Endodermal cell (in vitro differentiated cells): ENCODE data around the gene MASP1. TPM values are rescaled to one million over a fixed set of nuclear protein-coding genes. Genes with fewer than 3 reads are reported as not detected.

ENCODE experiments used
- DNase-seq: peaks from one replicate; pipeline ENCODE4 v3.0.0-alpha.2; 2017
- H3K27ac ChIP-seq: 2 replicates; pipeline ENCODE4 v1.5.1; 2013; ENCODE audit warnings: mild to moderate bottlenecking, low read depth, low read length, moderate library complexity
- H3K27me3 ChIP-seq: 2 replicates; pipeline ENCODE4 v1.6.1; 2013; ENCODE audit warnings: mild to moderate bottlenecking, low read length, moderate library complexity; ENCODE audit not compliant: insufficient read depth, control insufficient read depth, poor library complexity, severe bottlenecking
- H3K36me3 ChIP-seq: 2 replicates; pipeline ENCODE4 v1.7.0; 2013; ENCODE audit warnings: mild to moderate bottlenecking, low read length, moderate library complexity; ENCODE audit not compliant: control insufficient read depth, insufficient read depth
- H3K4me1 ChIP-seq: one replicate; pipeline ENCODE4 v1.7.0; 2013; ENCODE audit warnings: low read length; ENCODE audit not compliant: control insufficient read depth, insufficient read depth
- H3K4me3 ChIP-seq: 2 replicates; pipeline ENCODE4 v1.5.1; 2013; ENCODE audit warnings: mild to moderate bottlenecking, low read length, moderate library complexity
- H3K9ac ChIP-seq: 2 replicates; pipeline ENCODE4 v1.6.1; 2013; ENCODE audit warnings: mild to moderate bottlenecking, low read length, moderate library complexity; ENCODE audit not compliant: poor library complexity, severe bottlenecking; ENCODE audit errors: extremely low read depth
- H3K9me3 ChIP-seq: 2 replicates; pipeline ENCODE4 v1.6.1; 2013; ENCODE audit warnings: mild to moderate bottlenecking, low read length, moderate library complexity; ENCODE audit not compliant: control insufficient read depth
- H3K27ac Mint-ChIP-seq: 2 replicates; pipeline ENCODE4 v1.8.0; 2020; ENCODE audit warnings: mixed read lengths
- H3K27me3 Mint-ChIP-seq: 2 replicates; pipeline ENCODE4 v1.8.0; 2021; ENCODE audit warnings: mild to moderate bottlenecking, mixed read lengths; ENCODE audit not compliant: insufficient read depth
- H3K36me3 Mint-ChIP-seq: 2 replicates; pipeline ENCODE4 v1.8.0; 2020; ENCODE audit warnings: low read depth, mixed read lengths
- H3K4me1 Mint-ChIP-seq: 2 replicates; pipeline ENCODE4 v1.8.0; 2020; ENCODE audit warnings: mixed read lengths
- H3K4me3 Mint-ChIP-seq: 2 replicates; pipeline ENCODE4 v1.8.0; 2020; ENCODE audit warnings: mild to moderate bottlenecking, moderate library complexity, mixed read lengths
- H3K9me3 Mint-ChIP-seq: 2 replicates; pipeline ENCODE4 v1.8.0; 2020; ENCODE audit warnings: mild to moderate bottlenecking, mixed read lengths
- WGBS, 2 experiments: methylation state at CpG; one replicate each; pipeline versions ENCODE4 v1.1.5 to v1.1.7; 2013; ENCODE audit warnings: missing lambda C conversion rate in 2 of 2, mixed read lengths in 1 of 2; ENCODE audit not compliant: insufficient coverage in 1 of 2, insufficient read length in 1 of 2; 5-methylcytosine and 5-hydroxymethylcytosine counted together
- long read RNA-seq, 4 experiments: library from polyadenylated mRNA in 2 of 4; library from RNA in 1 of 4; library from capped mRNA in 1 of 4; stranded (forward) in 3 of 4; unstranded in 1 of 4; transcript quantifications; one replicate each; pipeline ENCODE4 v2.0.0, GENCODE V29; 2020 to 2021; ENCODE audit warnings: inconsistent platforms in 1 of 4
- polyA plus RNA-seq, 2 experiments: library from polyadenylated mRNA; stranded (reverse); fragments of 50-300 nt; gene quantifications; one replicate each; pipeline ENCODE4 v1.2.3, GENCODE V29; 2013
- total RNA-seq, 2 donors: library from RNA; stranded (reverse); fragmentation: NEBNext Ultra II Directional in 1 of 2; extraction: Animal tissue kit (Norgen Biotek cat#: 25700) in 1 of 2; gene quantifications; 2 replicates in 1 of 2; 3 replicates in 1 of 2; pipeline ENCODE4 v1.2.1, GENCODE V29; 2021
- TF ChIP-seq, protein P1 (sequence below): fragments of 200-600 bp; sonication (generic); conservative IDR thresholded peaks from 2 replicates; pipeline ENCODE4 v1.5.0; 2021; ENCODE audit warnings: antibody characterized with exemption, mild to moderate bottlenecking

MASP1 gene, protein sequence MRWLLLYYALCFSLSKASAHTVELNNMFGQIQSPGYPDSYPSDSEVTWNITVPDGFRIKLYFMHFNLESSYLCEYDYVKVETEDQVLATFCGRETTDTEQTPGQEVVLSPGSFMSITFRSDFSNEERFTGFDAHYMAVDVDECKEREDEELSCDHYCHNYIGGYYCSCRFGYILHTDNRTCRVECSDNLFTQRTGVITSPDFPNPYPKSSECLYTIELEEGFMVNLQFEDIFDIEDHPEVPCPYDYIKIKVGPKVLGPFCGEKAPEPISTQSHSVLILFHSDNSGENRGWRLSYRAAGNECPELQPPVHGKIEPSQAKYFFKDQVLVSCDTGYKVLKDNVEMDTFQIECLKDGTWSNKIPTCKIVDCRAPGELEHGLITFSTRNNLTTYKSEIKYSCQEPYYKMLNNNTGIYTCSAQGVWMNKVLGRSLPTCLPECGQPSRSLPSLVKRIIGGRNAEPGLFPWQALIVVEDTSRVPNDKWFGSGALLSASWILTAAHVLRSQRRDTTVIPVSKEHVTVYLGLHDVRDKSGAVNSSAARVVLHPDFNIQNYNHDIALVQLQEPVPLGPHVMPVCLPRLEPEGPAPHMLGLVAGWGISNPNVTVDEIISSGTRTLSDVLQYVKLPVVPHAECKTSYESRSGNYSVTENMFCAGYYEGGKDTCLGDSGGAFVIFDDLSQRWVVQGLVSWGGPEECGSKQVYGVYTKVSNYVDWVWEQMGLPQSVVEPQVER
- total RNA-seq: under 1 TPM; 0.09 to 0.57 TPM
- 13.5 TPM for polyA plus RNA-seq (2013, experiment 1 of 2)
- polyA plus RNA-seq (2013, experiment 2 of 2): 8.5 TPM
- long read RNA-seq, experiment 1, full-length matches to known transcripts: 1 of 1 reads
- long read RNA-seq, experiment 1, partial matches to known transcripts: 0 of 1 reads
- long read RNA-seq, experiment 1, other reads (novel, unspliced or antisense): 0 of 1 reads
- long read RNA-seq, experiment 2: 0 reads
- long read RNA-seq, experiment 3, partial matches to known transcripts: 0 of 1 reads
- long read RNA-seq, experiment 3, other reads (novel, unspliced or antisense): 1 of 1 reads
- long read RNA-seq, experiment 4: 0 reads

DNA sequence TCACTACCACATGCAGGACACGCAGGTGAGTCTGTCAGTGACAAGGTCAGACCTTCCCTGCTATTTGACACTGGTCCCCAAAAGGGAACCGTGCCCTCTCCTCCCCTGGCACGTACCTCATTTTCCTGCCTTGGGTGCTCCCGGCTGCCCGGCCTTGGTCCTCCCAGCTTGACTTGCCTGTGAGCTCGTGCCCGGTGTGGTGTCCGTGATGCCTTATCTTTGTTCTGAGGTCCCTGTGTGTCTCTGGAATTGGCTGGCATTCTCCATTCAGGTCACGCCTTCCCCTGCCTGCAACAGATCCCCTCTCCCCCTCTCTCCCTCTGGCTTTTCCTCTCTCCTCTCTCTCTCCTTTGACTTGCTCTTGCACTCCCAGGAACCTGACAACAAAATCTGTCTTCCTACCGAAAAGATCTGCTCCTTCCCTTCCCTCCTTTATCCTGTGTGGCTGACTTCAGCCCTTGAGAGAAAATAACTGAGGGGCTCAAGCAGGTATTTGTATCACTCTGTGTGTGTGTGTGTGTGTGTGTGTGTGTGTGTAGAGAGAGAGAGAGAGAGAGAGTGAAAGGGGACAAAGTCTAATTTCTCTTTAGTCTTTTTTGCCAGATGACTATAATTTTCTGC lies at the start of gene MASP1:
TSS of gene MASP1 (minus strand) at position 226 of the 621 bp plus-strand sequence. CDS start at position 121, 105 bp downstream.
- H3K4me3 ChIP-seq: peak within 1 kb of the TSS; percentile 75
- H3K27ac ChIP-seq: peak within 1 kb of the TSS; percentile 18
- no peaks in the 10 kb centered on the region for H3K4me1 ChIP-seq
- peak; percentile 79 for DNase-seq
- Mint-ChIP-seq H3K9me3 (no peaks in the 10 kb centered on the region), H3K4me3 (peak within 1 kb of the TSS; percentile 60), H3K27ac (peak within 1 kb of the TSS; percentile 15), H3K4me1 (peaks cover 17% of the 10 kb centered on the region), H3K27me3 (peaks cover 26% of the 10 kb centered on the region), H3K36me3 (no peaks in the 10 kb centered on the region)
- TF ChIP-seq, protein P1, sequence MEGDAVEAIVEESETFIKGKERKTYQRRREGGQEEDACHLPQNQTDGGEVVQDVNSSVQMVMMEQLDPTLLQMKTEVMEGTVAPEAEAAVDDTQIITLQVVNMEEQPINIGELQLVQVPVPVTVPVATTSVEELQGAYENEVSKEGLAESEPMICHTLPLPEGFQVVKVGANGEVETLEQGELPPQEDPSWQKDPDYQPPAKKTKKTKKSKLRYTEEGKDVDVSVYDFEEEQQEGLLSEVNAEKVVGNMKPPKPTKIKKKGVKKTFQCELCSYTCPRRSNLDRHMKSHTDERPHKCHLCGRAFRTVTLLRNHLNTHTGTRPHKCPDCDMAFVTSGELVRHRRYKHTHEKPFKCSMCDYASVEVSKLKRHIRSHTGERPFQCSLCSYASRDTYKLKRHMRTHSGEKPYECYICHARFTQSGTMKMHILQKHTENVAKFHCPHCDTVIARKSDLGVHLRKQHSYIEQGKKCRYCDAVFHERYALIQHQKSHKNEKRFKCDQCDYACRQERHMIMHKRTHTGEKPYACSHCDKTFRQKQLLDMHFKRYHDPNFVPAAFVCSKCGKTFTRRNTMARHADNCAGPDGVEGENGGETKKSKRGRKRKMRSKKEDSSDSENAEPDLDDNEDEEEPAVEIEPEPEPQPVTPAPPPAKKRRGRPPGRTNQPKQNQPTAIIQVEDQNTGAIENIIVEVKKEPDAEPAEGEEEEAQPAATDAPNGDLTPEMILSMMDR: no peak
- H3K9me3 ChIP-seq: no peaks in the 10 kb centered on the region
- H3K27me3 ChIP-seq: peaks cover 18% of the 10 kb centered on the region
- 11 to 12% methylated on average over 8 to 10 of the region's 10 CpGs for WGBS, 2 experiments
- H3K9ac ChIP-seq: peak within 1 kb of the TSS; percentile 19
- H3K36me3 ChIP-seq: no peaks in the 10 kb centered on the region

DNA sequence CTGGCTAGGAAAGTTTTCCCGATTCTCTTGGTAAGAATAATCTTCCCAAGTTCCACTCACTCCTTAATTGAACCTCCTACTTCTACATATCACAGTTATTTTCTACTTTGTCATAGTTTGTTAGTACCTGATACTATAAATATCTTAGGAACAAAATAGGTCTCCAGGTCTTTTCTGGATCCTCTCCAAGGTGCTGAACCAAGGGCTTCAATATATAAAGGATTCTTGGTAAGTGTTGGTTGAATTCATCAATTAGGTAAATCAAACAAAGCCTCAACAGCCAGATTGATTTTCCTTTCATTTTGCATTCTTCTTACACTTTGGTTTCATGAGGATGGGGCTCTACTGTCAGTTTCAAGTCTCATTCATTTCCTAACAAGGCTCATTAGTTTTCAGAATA lies 49.0 kb upstream of the MASP1 start:
- Mint-ChIP-seq H3K27me3 (no peaks in the 10 kb centered on the region), H3K9me3 (no peaks in the 10 kb centered on the region), H3K36me3 (no peaks in the 10 kb centered on the region), H3K27ac (no peak overlapping the region), H3K4me1 (peaks cover 3% of the 10 kb centered on the region), H3K4me3 (no peak overlapping the region)
- no peak overlapping the region for H3K4me3 ChIP-seq
- TF ChIP-seq, protein P1: no peak
- H3K9ac ChIP-seq: no peak overlapping the region
- no peak overlapping the region for H3K27ac ChIP-seq
- H3K27me3 ChIP-seq: no peaks in the 10 kb centered on the region
- no peaks in the 10 kb centered on the region for H3K9me3 ChIP-seq
- H3K4me1 ChIP-seq: no peaks in the 10 kb centered on the region
- WGBS, 2 experiments: 86% methylated on average over 1 of the region's 1 CpG; no CpG with 5 or more reads in 1 of the 2 experiments
- H3K36me3 ChIP-seq: no peaks in the 10 kb centered on the region
- DNase-seq: no peak

DNA sequence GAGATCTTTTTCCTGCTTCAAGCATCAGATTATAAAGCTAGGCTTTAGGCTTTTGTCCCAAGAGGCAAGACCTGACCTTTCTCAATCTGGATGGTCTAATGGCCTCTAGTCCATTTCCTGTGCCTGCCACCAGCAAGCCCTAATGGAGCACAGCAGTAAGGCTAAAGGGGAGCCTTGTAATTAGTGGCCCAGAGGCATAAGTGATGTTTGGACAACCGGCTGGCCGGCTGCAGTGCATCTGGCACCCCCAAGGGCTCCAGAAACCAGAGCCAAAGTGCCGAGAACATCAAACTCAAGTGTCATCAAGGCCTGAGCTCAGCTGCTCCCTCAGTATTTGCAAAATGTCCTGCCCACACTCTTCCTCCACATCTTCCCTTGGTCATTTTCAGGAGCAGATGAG lies 44.8 kb upstream of the MASP1 start:
- H3K9ac ChIP-seq: no peak overlapping the region
- no peak for DNase-seq
- no peaks in the 10 kb centered on the region for H3K36me3 Mint-ChIP-seq
- TF ChIP-seq, protein P1: no peak
- H3K4me1 Mint-ChIP-seq: peaks cover 15% of the 10 kb centered on the region
- H3K9me3 ChIP-seq: no peaks in the 10 kb centered on the region
- no peaks in the 10 kb centered on the region for H3K4me1 ChIP-seq
- WGBS, 2 experiments: 76 to 88% methylated on average over 3 of the region's 3 CpGs
- no peak overlapping the region for H3K4me3 ChIP-seq
- H3K27me3 Mint-ChIP-seq: no peaks in the 10 kb centered on the region
- no peaks in the 10 kb centered on the region for H3K9me3 Mint-ChIP-seq
- no peak overlapping the region for H3K27ac ChIP-seq
- no peak overlapping the region for H3K4me3 Mint-ChIP-seq
- no peak overlapping the region for H3K27ac Mint-ChIP-seq
- H3K27me3 ChIP-seq: no peaks in the 10 kb centered on the region
- no peaks in the 10 kb centered on the region for H3K36me3 ChIP-seq
